Activated CD8-positive, alpha-beta memory T cell treated with anti-CD3 and anti-CD28 coated beads, Interleukin-2, amount 50 U/mL, for 48 hours (primary cell): ENCODE results near the gene RDX.
"Not testable (repeated sequence)": the region's sequence is repeated elsewhere in the genome, so short reads cannot be mapped to it uniquely, and the experiment has no call there.

Experiments used
- DNase-seq: peaks from one replicate; pipeline ENCODE4 v3.0.0-alpha.2; 2020

RDX gene

DNA sequence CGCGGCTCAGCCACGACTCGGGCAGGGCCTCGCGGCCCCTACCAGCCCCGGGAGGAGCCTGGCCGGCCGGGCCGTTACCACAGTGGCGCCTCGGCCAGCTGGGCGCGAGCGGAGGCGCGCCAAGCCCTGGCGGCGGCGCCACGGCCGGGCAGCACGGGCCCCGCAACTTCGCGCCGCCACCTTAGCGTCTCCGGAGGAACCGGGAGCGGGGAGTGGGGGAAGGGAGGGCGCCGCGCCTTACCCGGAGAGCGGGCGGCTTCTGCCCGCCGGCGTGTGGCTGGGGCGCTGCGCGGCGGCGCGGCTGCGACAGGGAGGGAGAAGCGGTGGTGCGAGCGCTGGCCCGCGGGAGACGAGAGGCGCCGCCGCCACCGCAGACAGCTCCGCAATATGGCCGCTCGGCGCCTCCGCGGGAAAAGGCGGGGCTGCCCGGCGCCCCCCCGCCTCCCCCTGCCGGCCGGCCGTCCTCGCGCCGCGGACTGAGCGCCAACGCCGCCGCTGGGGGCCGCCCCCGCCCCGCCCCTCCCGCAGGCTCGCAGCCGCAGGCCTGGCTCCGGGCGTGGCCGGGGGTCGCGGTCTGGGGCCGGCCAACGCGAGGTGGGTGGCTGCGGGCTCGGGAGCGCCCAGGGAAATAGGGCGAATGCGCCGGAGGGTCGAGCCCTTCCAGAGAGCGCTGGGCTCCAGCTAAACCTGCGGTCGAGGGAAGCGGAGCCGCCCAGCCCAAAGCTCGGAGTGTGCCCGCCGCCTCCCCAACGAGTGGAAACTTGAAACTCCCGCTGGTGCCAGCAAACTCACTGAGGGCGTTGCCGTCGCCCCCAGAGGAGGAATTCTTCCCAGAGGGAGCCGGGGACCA is at the start of gene RDX:
TSS of gene RDX (minus strand) at position 389 of the 850 bp plus-strand sequence. CDS start 16,922 bp downstream, outside the sequence.
- DNase-seq = peak; percentile 80

DNA sequence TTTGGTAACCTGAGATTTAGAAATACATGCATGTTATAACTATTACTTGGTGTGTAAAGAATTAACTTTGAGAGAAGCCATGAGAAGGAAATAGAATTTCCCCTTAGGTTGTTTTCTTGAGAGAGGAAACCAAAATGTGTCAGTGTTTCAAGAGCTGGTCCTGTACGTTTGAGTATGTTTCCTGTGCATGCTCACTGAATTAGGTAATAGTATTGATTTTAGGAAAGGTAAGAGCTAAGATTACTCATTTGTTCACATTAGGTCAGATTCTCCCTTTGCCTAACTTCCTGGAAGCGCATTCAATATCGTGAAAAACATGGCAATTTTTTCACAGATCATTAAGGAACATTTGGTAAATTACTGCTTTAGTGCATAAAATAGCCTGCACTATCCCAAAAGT is 49.3 kb upstream of the RDX start:
- DNase-seq = no peak

DNA sequence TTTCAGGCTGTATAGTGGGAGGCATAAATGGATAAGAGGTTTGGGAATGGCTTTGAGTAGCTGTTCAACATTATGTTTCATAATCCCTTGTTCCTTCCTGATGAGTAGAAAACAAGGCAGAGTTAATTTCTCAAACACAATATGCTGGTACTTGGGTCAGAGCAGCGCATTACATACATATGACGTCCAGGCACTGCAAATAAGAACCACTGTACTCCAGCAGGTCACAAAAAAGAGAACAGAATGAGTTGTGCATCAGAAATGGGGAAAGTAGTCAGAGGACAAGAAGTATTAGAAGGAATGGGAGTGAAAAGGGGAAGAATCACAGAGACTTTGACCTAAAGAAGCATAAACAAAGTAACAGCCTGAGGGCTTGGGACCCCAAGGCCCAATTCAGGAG is 44.0 kb upstream of the RDX start:
- DNase-seq = no peak

DNA sequence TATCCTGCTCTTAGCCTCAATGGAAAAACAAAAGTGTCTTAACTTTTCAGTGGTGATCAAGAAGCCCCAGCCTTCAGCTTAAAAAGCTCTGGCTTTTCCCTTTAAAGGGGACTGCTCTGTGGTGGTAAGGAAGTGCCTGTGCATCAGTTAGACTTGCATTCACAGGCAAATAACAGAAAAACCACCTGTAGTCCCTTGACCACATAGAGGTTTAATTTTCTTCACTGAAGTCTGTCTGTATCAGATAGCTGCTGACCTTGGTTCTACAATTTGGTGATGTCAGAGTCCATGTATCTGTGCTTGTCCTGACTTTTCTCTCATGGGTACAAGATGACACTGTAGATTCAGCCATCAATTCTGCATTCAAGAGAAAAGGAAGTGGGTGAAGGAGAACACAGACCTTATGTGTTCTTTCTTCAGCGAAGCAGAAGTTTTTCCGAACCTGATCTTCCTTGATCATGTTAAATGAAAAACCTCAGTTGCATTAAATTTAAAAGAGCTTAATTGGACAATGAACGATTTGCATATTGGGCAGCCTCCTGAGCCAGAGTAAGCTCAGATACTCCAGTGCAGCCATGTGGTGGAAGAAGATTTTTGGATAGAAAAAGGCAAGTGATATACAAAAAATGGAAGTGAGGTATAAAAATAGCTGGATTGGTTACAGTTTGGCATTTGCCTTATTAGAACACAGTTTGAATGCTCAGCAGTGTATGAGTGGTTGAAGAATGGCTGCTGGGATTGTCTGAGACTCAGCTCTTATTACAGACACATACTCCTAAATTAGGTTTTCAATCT is 43.2 kb upstream of the RDX start:
- no peak for DNase-seq

DNA sequence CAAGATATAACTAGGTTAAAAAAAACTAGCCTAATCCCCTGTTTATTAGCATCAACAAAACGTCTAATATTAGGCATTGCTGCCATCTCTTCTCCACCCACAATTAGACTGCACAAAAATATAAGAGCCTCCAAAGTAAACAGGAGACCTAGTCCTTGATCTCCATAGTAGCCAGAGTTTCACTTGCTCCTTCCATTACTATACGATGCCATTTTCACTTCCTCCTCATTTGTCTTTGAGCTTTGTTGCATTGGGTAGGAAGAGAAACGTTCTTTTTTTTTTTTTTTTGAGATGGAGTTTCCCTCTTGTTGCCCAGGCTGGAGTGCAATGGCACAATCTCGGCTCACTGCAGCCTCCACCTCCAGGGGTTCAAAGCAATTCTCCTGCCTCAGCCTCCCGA is 42.3 kb upstream of the RDX start:
- DNase-seq = no peak

DNA sequence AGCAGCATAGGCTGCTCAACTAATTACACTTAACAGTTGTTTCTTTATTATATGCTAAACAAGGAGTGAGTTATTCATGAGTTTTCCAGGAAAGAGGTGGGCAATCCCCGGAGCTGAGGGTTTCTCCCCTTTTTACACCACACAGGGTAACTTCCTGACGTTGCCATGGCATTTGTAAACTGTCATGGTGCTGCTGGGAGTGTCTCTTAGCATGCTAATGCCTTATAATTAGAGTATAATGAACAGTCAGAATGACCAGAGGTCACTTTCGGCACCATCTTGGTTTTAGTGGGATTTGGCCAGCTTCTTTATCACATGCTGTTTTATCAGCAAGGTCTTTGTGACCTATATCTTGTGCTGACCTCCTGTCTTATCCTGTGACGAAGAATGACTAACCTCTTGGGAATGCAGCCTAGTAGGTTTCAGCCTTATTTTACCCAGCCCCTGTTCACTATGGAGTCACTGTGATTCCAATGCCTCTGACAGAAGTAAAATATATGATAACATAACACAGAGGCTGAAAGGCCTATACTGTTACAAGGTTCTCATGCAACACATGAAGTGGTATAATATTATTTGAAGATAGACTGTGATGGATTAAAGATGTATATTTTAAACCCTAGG is 41.3 kb upstream of the RDX start:
- DNase-seq = no peak

DNA sequence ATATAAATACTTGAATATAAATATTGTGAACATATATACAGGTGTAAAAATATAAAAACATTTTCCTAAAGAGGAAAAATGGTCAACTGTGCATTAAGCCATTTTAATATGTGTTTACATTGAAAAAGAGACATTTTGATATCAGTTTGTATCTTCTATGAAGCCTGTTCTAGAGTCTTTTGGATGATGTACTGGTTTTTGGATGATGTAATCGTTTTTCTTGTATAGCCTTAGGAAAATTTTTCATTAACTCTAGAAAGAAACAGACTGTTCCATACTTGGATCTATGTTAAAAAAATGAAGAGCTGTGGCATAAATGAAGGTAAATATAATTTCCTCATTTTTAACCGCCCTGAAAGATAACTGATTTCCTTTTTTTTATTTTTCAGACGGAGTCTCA is 39.6 kb upstream of the RDX start:
- no peak for DNase-seq

DNA sequence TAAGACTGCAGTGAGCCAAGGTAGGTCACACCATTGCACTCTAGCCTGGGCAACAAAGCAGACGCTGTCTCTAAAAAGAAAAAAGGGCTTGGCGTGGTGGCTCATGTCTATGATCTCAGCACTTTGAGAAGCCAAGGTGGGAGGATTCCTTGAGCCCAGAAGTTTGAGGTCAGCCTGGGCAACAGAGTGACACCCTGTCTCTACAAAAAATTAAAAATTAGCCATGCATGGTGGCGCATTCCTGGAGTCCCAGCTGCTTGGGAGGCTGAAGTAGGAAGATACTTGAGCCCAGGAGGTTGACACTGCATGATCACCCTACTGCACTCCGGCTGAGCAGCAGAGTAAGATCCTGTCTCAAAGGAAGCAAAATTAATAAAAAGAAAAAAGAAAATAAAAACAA is 38.9 kb upstream of the RDX start:
- no peak for DNase-seq

DNA sequence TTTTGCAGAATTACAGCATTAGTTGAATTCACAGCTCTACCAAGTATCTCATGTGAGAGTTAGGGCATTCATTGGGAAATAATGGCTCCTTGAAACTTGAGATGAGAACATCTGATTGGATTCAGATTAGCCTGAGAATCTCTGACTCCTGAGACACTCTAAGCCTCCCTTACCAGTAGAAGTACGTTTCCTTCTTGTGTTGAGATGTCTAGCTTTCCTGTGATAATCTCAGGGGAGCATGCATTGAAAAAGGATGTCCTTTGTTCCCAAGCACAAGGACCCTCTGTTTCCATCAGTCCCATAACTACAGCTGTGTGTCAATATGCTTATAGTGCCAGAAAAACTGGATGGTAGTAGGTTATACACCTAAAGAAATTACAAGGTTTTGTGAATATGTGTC is 35.2 kb upstream of the RDX start:
- DNase-seq = no peak

DNA sequence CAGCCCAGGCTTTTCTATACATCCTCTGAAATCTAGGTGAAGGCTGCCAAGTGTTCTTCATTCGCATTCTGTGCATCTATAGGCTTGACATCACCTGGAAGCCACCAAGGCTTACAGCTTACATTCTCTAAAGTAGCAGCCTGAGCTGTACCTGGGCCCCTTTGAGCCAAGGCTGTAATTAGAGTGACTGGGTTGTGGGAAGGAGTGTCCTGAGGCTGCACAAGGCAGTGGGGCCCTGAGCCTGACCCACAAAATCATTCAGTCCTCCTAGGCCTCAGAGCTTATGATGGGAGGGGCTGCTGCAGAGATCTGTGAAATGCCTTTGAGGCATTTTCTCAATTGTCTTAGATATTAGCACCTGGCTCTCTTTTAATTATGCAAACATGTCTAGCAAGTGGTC is 33.0 kb upstream of the RDX start:
- no peak for DNase-seq

DNA sequence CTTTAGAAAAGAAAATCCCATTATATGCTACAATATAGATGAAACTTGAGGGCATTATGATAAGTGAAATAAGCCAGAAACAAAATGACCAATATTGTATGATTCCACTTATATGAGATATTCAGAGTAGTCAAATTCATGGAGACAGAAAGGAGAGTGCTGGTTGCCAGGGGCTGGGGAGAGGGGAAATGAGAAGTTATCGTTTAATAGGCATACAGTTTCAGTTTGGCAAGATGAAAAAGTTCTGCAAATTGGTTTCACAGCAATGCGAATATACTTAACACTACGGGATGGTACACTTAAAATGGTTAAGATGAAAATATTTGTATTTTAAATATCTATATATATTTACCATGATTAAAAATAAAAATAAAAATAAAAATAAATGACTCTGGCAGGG is 31.1 kb upstream of the RDX start:
- DNase-seq = no peak

DNA sequence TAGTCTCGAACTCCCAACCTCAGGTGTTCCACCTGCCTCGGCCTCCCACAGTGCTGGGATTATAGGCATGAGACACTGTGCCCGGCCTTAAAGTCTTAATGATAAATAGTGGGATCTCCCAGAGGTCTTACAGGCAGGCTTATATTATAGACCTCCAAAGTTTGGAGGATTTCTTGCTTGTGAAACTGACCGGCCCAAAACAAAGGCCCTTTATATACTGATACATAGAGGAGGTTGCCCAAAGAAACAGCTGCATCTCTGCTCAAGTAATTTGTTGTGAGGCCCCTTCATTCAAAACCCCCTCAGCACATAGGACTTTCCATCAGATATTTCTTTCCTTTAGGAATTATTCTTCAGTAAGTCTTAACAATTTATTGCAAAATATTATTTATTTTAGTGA is 27.4 kb upstream of the RDX start:
- no peak for DNase-seq

DNA sequence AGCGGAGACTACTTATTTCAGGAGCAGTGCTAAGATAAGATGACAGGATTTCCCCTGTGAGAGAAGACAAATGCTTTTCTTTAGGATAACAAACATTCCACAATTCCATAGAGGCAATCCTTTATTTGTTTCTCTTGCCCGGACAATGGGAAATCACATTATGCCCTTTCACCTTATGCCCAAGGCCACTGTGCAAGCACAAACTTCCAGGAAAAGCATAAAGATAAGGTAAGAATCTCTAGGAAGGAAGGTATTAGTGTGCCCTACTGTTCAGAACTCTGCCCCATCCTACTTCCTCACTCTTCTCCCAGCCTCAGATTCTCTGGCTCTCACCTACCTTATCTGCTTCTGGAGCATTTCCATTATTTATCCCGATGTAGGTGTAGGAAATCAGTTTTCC is 23.1 kb upstream of the RDX start:
- no peak for DNase-seq

DNA sequence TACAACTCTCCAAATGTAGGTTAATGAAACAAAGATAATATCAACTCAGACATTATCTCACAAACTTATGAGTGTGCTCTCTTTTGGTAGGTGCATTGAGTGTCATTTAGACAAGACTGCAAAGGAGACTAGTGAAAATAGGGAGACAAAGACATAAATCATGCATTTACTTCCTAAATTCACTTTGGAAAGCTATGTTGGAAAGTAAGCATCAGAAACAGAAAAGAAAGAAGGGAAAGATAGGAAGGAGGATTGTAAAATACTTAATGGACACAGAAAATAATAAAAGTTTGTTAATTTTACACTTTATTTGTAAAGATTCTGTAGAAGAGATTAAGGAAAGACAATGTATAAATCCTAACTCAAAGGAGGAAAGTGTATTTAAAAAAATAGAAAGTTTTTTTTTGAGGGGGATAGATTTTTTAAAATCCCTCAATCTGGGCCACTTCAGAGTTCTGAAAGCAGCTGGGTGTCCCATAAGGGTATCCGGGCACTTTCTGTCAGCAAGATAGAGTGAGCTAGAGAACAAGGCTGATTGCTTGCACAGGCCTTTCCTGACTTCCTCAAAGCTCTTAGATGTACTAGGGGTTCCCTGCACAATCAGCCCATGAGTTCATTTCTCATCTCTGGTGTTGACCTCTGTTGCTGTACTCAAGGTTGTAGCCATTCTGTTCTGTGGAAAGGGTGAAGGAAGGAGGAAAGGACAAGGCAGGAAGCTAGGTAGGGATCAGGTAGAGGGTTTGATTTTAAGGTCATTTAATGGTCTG is 22.4 kb upstream of the RDX start:
- DNase-seq = no peak

DNA sequence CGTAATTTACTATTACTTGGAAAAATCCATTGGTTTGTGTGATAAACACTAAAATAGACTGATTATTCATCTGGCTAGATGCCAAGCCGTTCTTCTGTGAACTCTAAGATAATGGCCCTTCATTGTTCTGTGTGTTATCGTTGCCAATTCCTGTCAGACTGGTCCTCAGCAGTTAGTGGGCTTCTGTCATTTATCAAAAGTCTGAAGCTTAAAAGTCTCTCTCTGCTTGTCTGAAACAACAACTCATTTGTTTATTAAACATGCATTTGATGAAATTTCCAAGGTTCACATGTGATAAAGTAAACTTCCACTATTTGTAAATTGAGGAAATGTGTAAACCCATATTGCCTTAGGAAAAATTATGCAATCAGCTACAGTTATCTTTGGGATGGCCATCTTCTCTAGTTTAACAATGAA is 21.1 kb upstream of the RDX start:
- DNase-seq = no peak

DNA sequence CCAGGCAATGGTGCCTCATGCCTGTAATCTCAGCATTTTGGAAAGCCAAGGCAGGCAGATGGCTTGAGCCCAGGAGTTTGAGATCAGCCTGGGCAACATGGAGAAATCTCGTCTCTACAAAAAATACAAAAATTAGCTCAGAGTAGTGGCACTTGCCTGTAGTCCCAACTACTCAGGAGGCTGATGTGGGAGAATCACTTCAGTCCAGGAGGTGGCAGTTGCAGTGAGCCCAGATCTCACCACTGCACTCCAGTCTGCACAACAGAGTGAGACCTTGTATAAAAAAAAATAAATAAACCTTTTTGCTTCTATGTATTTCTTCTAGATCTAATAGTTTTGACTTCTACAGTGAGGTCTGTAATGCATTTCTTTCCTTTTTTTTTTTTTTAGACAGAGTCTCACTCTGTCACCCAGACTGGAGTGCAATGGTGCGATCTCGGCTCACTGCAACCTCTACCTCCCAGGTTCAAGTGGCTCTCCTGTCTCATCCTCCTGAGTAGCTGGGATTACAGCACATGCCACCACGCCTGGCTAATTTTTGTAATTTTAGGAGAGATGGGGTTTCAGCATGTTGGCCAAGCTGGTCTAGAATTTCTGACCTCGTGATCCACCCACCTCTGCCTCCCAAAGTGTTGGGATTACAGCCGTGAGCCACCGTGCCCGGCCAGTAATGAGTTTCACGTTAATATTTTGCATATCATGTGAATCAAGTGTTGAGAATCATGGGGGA is 18.1 kb upstream of the RDX start:
- no peak for DNase-seq

DNA sequence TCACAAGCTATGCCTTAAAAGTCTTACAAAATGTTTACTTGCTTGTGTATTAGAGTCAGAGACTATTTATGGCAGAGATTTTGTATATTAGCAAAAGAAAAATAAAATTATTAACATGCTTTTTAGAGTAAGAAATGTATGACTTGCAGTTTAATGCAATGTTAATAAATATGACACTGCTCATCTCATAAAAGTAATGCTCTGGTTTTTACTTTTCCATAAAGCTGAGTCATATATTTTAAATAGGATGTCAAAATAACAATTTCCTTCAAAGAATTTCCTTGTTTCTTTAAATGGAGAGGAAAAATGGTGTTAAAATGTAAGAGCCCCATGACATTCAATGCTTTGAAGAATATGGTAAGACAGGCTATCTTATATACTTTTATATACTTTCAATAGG is 16.3 kb upstream of the RDX start:
- DNase-seq = no peak

DNA sequence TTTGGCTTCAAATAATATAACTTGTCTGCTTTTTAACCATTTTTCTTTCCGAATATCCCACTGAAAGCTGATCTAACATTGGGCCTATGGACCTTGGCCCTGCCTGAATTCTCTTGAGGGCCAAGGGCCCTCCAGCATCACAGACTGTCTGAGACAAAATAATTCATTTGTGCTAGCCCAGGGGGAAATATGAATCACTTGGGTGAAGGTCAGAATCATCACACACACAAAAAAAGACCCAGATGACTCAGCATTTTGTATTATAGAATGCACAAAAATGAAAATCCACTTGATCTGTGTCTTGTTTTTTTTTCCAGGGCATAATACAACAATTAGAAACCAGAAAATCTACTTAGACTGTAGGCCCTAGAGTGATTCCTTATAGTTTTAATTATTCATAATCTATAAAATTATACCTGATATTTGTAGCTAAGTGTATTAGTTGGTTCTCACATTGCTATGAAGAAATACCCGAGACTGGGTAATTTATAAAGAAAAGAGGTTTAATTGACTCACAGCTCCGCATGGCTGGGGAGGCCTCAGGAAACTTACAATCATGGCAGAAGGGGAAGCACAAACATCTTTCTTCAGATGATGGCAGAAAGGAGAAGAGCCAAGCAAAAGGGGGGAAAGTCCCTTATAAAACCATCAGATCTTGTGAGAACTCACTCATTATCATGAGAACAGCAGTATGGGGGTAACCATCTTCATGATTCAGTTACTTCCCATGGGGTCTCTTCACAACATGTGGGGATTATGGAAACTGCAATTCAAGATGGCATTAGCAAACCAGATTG is 15.6 kb upstream of the RDX start:
- no peak for DNase-seq

DNA sequence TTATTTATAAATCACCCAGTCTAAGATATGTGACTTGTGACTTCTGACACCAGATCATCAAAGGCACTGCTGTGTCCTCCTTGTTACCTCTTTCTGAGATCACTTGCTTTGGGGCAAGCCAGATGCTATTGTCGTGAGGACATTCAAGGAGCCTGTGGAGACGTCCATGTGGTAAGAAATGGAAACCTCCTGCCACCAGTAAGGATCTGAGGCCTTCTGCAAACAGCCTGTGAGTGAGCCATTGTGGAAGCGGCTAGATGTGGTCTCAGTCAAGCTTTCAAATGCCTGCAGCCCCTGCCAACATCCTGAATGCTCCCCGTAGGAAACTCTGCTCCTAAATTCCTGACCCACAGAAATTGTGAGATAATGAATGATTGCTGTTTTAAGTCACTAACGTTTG is 11.7 kb upstream of the RDX start:
- DNase-seq = no peak

DNA sequence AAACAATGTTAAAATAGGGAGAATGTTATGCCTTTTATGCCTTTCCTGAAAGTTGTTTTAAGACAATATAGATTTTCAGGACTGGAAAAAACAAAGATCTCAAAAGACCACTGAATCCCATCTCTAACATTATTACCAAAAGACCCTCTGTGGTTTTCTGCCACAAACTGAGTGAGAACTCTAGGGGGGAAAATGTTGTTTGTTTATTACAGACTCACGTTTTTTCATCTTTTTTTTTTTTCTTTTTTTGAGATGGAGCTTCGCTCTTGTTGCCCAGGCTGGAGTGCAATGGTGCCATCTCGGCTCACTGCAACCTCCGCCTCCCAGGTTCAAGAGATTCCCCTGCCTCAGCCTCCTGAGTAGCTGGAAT is 9.6 kb upstream of the RDX start:
- not testable (repeated sequence) for DNase-seq

DNA sequence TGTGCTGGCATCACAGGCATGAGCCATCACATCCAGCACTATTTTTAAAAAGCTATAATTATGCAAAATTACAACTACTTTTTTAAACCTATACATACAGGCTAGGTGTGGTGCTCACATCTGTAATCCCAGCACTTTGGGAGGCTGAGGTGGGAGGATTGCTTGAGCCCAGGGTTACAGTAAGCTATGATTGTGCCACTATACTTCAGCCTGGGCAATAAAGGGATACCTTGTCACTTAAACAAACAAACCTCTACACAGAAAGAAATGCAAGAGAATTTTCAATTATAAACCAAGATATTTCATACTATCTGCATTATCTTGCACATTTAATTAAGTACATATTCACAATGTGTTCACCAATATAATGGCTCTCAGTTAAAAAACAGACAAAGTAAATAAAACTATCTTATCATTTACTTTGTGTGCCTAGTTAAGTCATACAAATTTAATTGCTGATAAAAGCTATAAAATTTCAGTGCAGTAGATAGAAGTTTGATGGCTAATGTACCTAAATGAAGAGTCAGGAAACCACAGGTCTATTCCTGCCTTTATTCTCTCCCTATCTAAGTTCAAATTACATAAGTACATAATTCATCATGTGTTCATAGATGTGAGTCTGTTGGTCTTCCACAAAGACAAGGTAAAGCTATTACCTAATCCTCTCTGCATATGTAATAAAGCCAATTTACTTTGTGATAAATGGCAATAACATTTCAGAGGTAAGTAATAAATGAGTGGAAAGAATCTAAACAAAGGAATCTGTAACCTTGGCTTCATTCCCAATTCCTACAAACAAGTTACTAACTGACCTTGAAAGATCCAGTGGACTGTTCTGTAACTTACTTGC is 9.0 kb upstream of the RDX start:
- DNase-seq = no peak
